DMS53 treated with DMSO at 0.1 percent for 48 hours (cell line): Measurements from ENCODE around the gene MIER2.

ENCODE experiments used
- DNase-seq: peaks from one replicate; lab custom pipeline; 2025; ENCODE audit not compliant: unreplicated experiment; lab: John Stamatoyannopoulos, UW

The MIER2 gene

GRCh38 chr19:378706-379105, 34.1 kb upstream of the MIER2 start:
- DNase-seq = no peak

- DNase-seq = no peak
These were observed 33.4 kb upstream of the MIER2 start for GRCh38 chr19:377801-378581.

- no peak for DNase-seq
These were observed 31.5 kb upstream of the MIER2 start for GRCh38 chr19:376111-376470.

GRCh38 chr19:375395-376110, 31.0 kb upstream of the MIER2 start:
- no peak for DNase-seq

- DNase-seq = no peak
These were observed 30.3 kb upstream of the MIER2 start for GRCh38 chr19:374886-375235.

GRCh38 chr19:374183-374885, 29.7 kb upstream of the MIER2 start:
- DNase-seq = no peak

GRCh38 chr19:373391-374182, 29.0 kb upstream of the MIER2 start:
- no peak for DNase-seq

GRCh38 chr19:372306-372890, 27.8 kb upstream of the MIER2 start:
- DNase-seq = no peak

GRCh38 chr19:371501-372168, 27.0 kb upstream of the MIER2 start:
- no peak for DNase-seq

GRCh38 chr19:370641-371330, 26.2 kb upstream of the MIER2 start:
- DNase-seq = no peak

GRCh38 chr19:369876-370275, 25.3 kb upstream of the MIER2 start:
- no peak for DNase-seq

- no peak for DNase-seq
These were observed 24.7 kb upstream of the MIER2 start for GRCh38 chr19:369256-369655.

- DNase-seq = no peak
These were observed 24.0 kb upstream of the MIER2 start for GRCh38 chr19:368630-369024.

- DNase-seq = no peak
These were observed 23.5 kb upstream of the MIER2 start for GRCh38 chr19:367963-368629.

GRCh38 chr19:367561-367960, 23.0 kb upstream of the MIER2 start:
- DNase-seq = no peak

- no peak for DNase-seq
These were observed 22.4 kb upstream of the MIER2 start for GRCh38 chr19:366951-367350.

GRCh38 chr19:366205-366783, 21.7 kb upstream of the MIER2 start:
- DNase-seq = no peak

GRCh38 chr19:364496-365287, 20.1 kb upstream of the MIER2 start:
- DNase-seq = no peak
